SK-N-MC (cell line): ENCODE data around the gene NCCRP1.

Source experiments
- DNase-seq: peaks from one replicate; pipeline ENCODE4 v3.0.0-alpha.2; 2011; ENCODE audit warnings: low read depth, low spot score
- H3K27ac ChIP-seq: fragments of 200-600 bp; sonication (generic); 2 replicates; pipeline ENCODE4 v1.5.1; 2016; ENCODE audit warnings: mixed run types
- H3K36me3 ChIP-seq: fragments of 200-600 bp; sonication (generic); 2 replicates; pipeline ENCODE4 v1.6.1; 2017; ENCODE audit warnings: antibody characterized with exemption, low read length, mixed read lengths; ENCODE audit not compliant: insufficient read depth
- H3K4me3 ChIP-seq: fragments of 200-600 bp; sonication (generic); 2 replicates; pipeline ENCODE4 v1.5.1; 2016
- H3K9ac ChIP-seq: fragments of 200-600 bp; sonication (generic); 2 replicates; pipeline ENCODE4 v1.8.0; 2017; ENCODE audit warnings: mixed run types, mixed read lengths; ENCODE audit not compliant: insufficient read length
- H3K9me3 ChIP-seq: fragments of 200-600 bp; sonication (generic); 2 replicates; pipeline ENCODE4 v1.6.1; 2017; ENCODE audit warnings: low read depth, mild to moderate bottlenecking, antibody characterized with exemption, low read length, moderate library complexity, mixed read lengths
- EZH2 ChIP-seq: fragments of 200-600 bp; sonication (generic); IDR thresholded peaks from one replicate; pipeline ENCODE4 v1.6.1; 2017; ENCODE audit warnings: antibody characterized with exemption
- FOXP2 ChIP-seq: optimal IDR thresholded peaks from 2 replicates; pipeline ENCODE3; 2011; ENCODE audit warnings: mild to moderate bottlenecking, moderate library complexity; ENCODE audit not compliant: insufficient read depth; ENCODE audit errors: extremely low read length, control extremely low read depth
- POLR2AphosphoS5 ChIP-seq: IDR thresholded peaks from 2 replicates; pipeline ENCODE4 v1.6.1; 2012; ENCODE audit warnings: mild to moderate bottlenecking, low read depth, low read length, borderline replicate concordance

The NCCRP1 gene

DNA sequence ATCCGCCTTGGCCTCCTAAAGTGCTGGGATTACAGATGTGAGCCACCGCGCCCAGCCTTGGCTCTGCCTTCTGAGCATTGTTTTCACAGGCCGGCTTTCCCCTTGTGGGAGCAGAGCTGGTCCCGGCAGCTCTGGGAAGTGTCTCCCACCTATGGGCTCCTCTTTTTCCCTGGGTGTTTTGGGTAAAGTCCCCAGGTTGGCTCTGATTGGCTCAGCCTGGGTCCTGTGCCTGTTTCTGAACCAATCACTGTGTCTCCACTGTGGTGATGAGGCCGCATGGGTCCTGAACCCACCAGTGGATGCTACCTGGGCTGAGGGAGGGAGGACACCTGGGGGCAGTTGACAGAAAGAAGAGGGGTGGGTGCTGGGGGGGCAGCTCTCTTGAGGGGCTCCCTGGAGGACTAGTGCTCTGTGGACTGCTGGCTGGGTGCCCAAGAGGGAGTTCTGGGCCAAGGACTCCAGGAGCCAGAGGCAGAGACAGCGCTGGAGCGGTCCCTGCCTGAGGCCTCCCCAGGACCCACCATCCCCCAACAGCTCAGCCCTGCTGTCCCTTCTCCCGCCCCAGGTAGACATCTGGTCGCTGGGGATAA lies 19.6 kb upstream of the NCCRP1 start:
- no peak overlapping the region for H3K4me3 ChIP-seq
- no peak overlapping the region for H3K27ac ChIP-seq
- TF ChIP-seq POLR2AphosphoS5 (no peak), FOXP2 (no peak), EZH2 (no peak)
- DNase-seq = no peak
- no peaks in the 10 kb centered on the region for H3K9me3 ChIP-seq
- no peak overlapping the region for H3K9ac ChIP-seq
- no peaks in the 10 kb centered on the region for H3K36me3 ChIP-seq

DNA sequence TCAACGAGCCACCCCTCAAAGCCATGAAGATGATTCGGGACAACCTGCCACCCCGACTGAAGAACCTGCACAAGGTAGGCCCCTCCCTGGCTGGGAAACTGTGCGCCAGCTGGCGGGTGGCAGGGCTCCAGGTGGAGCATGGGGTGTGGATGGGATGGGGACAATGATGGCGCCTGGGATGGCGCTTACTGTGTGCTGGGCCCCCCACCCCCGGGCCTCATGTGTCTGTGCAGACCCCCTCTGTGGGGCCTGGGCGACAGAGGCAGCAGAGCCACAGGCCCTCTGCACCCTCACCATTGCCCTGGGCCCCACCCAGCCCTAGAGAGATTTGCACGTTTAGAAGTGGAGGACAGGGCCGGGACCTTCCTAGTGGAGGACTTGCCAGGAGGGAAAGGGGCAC lies 19.0 kb upstream of the NCCRP1 start:
- DNase-seq = no peak
- Histone ChIP-seq H3K36me3 (no peaks in the 10 kb centered on the region), H3K27ac (no peak overlapping the region), H3K4me3 (no peak overlapping the region), H3K9me3 (no peaks in the 10 kb centered on the region), H3K9ac (no peak overlapping the region)
- TF ChIP-seq FOXP2 (no peak), EZH2 (no peak), POLR2AphosphoS5 (no peak)

DNA sequence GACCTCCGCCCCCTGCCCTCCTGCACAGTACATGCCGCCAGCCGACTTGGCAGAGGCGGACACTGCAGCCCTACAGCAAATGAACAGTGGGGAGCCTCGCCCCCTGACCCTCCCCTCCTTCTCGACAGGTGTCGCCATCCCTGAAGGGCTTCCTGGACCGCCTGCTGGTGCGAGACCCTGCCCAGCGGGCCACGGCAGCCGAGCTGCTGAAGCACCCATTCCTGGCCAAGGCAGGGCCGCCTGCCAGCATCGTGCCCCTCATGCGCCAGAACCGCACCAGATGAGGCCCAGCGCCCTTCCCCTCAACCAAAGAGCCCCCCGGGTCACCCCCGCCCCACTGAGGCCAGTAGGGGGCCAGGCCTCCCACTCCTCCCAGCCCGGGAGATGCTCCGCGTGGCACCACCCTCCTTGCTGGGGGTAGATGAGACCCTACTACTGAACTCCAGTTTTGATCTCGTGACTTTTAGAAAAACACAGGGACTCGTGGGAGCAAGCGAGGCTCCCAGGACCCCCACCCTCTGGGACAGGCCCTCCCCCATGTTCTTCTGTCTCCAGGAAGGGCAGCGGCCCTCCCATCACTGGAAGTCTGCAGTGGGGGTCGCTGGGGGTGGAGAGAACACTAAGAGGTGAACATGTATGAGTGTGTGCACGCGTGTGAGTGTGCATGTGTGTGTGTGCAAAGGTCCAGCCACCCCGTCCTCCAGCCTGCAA lies 18.3 kb upstream of the NCCRP1 start:
- Histone ChIP-seq H3K4me3 (no peak overlapping the region), H3K9ac (no peak overlapping the region), H3K9me3 (no peaks in the 10 kb centered on the region), H3K27ac (no peak overlapping the region), H3K36me3 (no peaks in the 10 kb centered on the region)
- no peak for DNase-seq
- TF ChIP-seq POLR2AphosphoS5 (no peak), EZH2 (no peak), FOXP2 (no peak)

DNA sequence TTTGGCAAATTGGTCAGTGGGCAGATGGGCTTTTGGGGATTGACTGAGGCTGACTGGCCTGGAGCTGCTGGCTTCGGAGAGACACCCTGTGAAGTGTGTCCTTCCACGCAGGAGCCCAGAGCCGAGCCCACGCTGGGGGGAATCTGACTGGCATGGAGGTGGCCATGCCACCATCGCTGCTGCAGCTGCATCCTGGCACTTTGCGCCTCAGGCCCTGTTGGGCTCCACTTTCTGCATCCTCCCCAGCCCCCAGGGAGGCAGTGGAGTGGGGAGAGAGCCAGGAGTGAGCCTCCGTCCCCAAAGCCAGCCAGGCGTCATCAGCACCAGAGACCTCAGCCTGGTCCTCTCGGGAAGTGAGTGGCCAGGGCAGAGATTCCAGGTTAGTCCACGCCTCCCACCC lies 17.0 kb upstream of the NCCRP1 start:
- Histone ChIP-seq H3K9ac (no peak overlapping the region), H3K27ac (no peak overlapping the region), H3K9me3 (no peaks in the 10 kb centered on the region), H3K4me3 (no peak overlapping the region), H3K36me3 (no peaks in the 10 kb centered on the region)
- DNase-seq = no peak
- TF ChIP-seq EZH2 = no peak

GRCh38 chr19:39180749-39181148 lies 16.0 kb upstream of the NCCRP1 start:
- Histone ChIP-seq H3K27ac (no peak overlapping the region), H3K36me3 (no peaks in the 10 kb centered on the region), H3K9me3 (no peaks in the 10 kb centered on the region), H3K9ac (no peak overlapping the region), H3K4me3 (no peak overlapping the region)
- DNase-seq = no peak
- TF ChIP-seq FOXP2 = no peak
- TF ChIP-seq POLR2AphosphoS5 = no peak

GRCh38 chr19:39181500-39182173 lies 15.1 kb upstream of the NCCRP1 start:
- H3K9me3 ChIP-seq = no peaks in the 10 kb centered on the region
- no peak for DNase-seq
- no peak for TF ChIP-seq EZH2
- TF ChIP-seq FOXP2 = no peak
- TF ChIP-seq POLR2AphosphoS5 = no peak
- no peaks in the 10 kb centered on the region for H3K36me3 ChIP-seq
- H3K27ac ChIP-seq = no peak overlapping the region
- H3K4me3 ChIP-seq = no peak overlapping the region
- H3K9ac ChIP-seq = no peak overlapping the region

DNA sequence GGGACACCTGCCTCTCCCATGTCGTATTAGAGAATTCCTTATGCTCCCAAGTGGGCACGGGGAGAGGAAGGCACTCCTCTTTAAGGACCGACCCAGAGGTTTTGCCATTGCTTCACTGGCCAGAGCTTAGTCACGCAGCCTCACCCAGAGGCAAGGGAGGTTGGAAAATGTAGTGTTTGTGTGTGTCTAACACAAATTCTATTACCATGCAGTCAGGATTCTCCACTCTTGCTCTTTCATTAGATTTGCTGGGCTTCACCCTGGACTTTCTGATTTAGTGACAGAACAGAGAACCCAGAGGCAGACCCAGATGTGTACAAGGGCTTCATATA lies 14.6 kb upstream of the NCCRP1 start:
- H3K9me3 ChIP-seq = no peaks in the 10 kb centered on the region
- TF ChIP-seq EZH2 = no peak
- TF ChIP-seq FOXP2 = no peak
- no peak for TF ChIP-seq POLR2AphosphoS5
- DNase-seq = no peak
- H3K9ac ChIP-seq = no peak overlapping the region
- no peak overlapping the region for H3K27ac ChIP-seq
- H3K36me3 ChIP-seq = no peaks in the 10 kb centered on the region
- H3K4me3 ChIP-seq = no peak overlapping the region

DNA sequence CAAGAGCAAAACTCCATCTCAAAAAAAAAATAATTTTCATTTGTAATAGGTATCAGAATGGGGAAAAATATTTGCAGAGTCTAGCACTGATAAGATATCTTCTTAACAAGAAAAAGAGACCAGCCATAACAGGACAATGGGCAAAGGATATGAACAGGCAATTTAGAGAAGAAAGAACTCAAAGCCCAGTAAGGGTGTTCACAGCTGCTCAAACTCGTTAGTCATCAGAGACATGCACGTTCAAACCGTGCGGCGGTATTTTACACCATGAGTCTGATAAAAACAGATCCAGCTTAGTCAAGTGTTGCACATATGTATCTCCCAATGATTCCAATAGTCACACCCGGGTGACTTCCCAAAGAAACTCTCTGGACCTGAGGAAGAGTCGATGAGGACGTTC lies 13.7 kb upstream of the NCCRP1 start:
- Histone ChIP-seq H3K9me3 (no peaks in the 10 kb centered on the region), H3K27ac (no peak overlapping the region), H3K4me3 (no peak overlapping the region), H3K36me3 (no peaks in the 10 kb centered on the region), H3K9ac (no peak overlapping the region)
- TF ChIP-seq POLR2AphosphoS5 (no peak), EZH2 (no peak), FOXP2 (no peak)
- no peak for DNase-seq
